GM12874 (cell line): Measurements from ENCODE around the gene GPR42.

Experiments
- TF ChIP-seq, protein P1 (sequence below): IDR thresholded peaks from 2 replicates; pipeline ENCODE4 v1.5.1; 2011; ENCODE audit warnings: low read depth, mild to moderate bottlenecking, control low read depth, low read length, moderate library complexity; ENCODE audit not compliant: insufficient read depth

Gene GPR42

GRCh38 chr19:35419046-35419445, 48.2 kb downstream of the GPR42 start:
- TF ChIP-seq, protein P1, sequence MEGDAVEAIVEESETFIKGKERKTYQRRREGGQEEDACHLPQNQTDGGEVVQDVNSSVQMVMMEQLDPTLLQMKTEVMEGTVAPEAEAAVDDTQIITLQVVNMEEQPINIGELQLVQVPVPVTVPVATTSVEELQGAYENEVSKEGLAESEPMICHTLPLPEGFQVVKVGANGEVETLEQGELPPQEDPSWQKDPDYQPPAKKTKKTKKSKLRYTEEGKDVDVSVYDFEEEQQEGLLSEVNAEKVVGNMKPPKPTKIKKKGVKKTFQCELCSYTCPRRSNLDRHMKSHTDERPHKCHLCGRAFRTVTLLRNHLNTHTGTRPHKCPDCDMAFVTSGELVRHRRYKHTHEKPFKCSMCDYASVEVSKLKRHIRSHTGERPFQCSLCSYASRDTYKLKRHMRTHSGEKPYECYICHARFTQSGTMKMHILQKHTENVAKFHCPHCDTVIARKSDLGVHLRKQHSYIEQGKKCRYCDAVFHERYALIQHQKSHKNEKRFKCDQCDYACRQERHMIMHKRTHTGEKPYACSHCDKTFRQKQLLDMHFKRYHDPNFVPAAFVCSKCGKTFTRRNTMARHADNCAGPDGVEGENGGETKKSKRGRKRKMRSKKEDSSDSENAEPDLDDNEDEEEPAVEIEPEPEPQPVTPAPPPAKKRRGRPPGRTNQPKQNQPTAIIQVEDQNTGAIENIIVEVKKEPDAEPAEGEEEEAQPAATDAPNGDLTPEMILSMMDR = no peak

DNA sequence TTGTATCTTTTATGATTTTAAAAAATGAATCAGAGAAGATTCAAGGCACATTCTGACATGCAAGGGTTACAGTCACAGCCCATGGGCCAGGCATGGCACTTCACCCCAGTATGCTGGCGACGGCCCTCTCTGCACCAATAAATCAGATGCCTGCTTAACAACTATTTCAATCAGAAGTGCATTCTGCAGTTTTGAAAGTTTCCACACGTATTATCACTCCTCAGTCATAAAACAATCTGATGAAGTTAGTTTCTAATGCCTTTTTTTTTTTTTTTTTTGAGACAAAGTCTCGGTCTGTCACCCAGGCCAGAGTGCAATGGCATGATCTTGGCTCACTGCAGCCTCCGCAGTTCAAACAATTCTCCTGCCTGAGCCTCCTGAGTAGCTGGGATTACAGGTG, 48.9 kb downstream of the GPR42 start:
- TF ChIP-seq, protein P1 = no peak

- TF ChIP-seq, protein P1 = no peak
Measured at GRCh38 chr19:35421362-35421761, 50.5 kb downstream of the GPR42 start.
